Erythroblast (primary cell): ENCODE results near the gene SCNN1G.

Experiments used
- GATA1 ChIP-seq: IDR thresholded peaks from 2 replicates; pipeline ENCODE4 v1.6.1; 2011; ENCODE audit warnings: low read depth, mild to moderate bottlenecking, control low read depth, low read length, moderate library complexity
- POLR2A ChIP-seq: IDR thresholded peaks from 2 replicates; pipeline ENCODE4 v1.6.1; 2011; ENCODE audit warnings: mild to moderate bottlenecking, low read length

DNA sequence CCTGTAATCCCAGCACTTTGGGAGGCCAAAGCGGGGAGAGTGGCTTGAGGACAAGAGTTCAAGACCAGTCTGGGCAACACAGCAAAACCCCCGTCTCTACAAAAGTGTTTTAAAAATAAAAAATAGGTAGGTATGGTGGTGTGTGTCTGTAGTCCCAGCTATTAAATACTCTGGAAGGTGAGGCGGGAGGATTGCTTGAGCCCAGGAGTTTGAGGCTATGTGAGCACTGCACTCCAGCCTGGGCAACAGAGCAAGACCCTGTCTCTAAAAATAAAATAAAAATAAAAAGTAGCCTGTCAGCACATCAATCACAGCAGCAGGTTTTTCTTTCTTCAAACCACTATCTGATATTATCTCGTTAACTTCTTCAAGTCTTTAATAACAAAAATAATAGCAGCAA lies 34.9 kb upstream of the SCNN1G start:
- no peak for TF ChIP-seq POLR2A
- TF ChIP-seq GATA1 = no peak
